Thyroid gland (tissue), 4 donors: ENCODE data around the gene CPPED1. TPM values are rescaled to one million over a fixed set of nuclear protein-coding genes. Genes with fewer than 3 reads are reported as not detected.

Experiments used
- DNase-seq, 2 donors: peaks; one replicate each; pipeline ENCODE4 v3.0.0-alpha.2; 2019
- H3K27ac ChIP-seq, 3 donors: fragments of 200-600 bp; sonication (generic); 1 replicate in 2 of 3; 2 replicates in 1 of 3; pipeline ENCODE4 v1.5.1; 2016 to 2019; ENCODE audit warnings: mild to moderate bottlenecking in 1 of 3, moderate library complexity in 1 of 3
- H3K27me3 ChIP-seq: fragments of 200-600 bp; sonication (generic); one replicate; pipeline ENCODE4 v1.5.1; 2019
- H3K36me3 ChIP-seq, 2 donors: fragments of 200-600 bp; sonication (generic); one replicate each; pipeline ENCODE4 v1.5.1; 2016 to 2019
- H3K4me1 ChIP-seq, 2 donors: fragments of 200-600 bp; sonication (generic); one replicate each; pipeline ENCODE4 v1.5.1; 2017 to 2019
- H3K4me3 ChIP-seq, 3 donors: fragments of 200-600 bp; sonication (generic); replicated peaks in 1 of 3; 1 replicate in 2 of 3; 2 replicates in 1 of 3; pipeline ENCODE4 v1.5.1; 2016; ENCODE audit warnings: mild to moderate bottlenecking in 1 of 3
- H3K9me3 ChIP-seq: fragments of 200-600 bp; sonication (generic); one replicate; pipeline ENCODE4 v1.5.1; 2017
- CTCF ChIP-seq, 6 experiments: fragments of 200-600 bp in 3 of 6; fragments of 450-650 bp in 3 of 6; sonication (generic) in 3 of 6; IDR thresholded peaks; one replicate each; pipeline ENCODE4 v1.5.1; 2016 to 2019; ENCODE audit warnings: antibody characterized with exemption in 6 of 6, mild to moderate bottlenecking in 2 of 6, inconsistent platforms in 1 of 6, moderate library complexity in 1 of 6
- POLR2A ChIP-seq, 2 donors: fragments of 450-650 bp; IDR thresholded peaks; one replicate each; pipeline ENCODE4 v1.6.1; 2017; ENCODE audit warnings: antibody characterized with exemption in 2 of 2, mild to moderate bottlenecking in 2 of 2, moderate library complexity in 1 of 2
- WGBS, 2 donors: methylation state at CpG; one replicate each; pipeline ENCODE4 v1.1.5; 2017; 5-methylcytosine and 5-hydroxymethylcytosine counted together
- intact Hi-C: fragments of 100-400 bp; cut with DNase I; formaldehyde crosslinking; loops from one replicate; pipeline ENCODE4 v1.15.1; 2023
- total RNA-seq, 4 donors: library from RNA; depleted of rRNA; stranded (reverse); fragments of >200 nt; gene quantifications; one replicate each; pipeline ENCODE4 v1.2.3, GENCODE V29; 2016

CPPED1 gene
- total RNA-seq, 4 donors from 2014 or later = 8.5 to 17.8 (median 16.8) TPM

- DNase-seq = no peak
- intact Hi-C loops = no loop called here
These were observed 56.4 kb downstream of the CPPED1 start for GRCh38 chr16:12747261-12747660.

GRCh38 chr16:12744860-12745259, 58.8 kb downstream of the CPPED1 start:
- H3K4me1 ChIP-seq = peaks cover 0 to 5% of the 10 kb centered on the region in 2 donors
- TF ChIP-seq POLR2A (IDR thresholded peaks at IDR 0.05) = no peak
- TF ChIP-seq CTCF (IDR thresholded peaks at IDR 0.05) = no peak
- no peaks in the 10 kb centered on the region for H3K9me3 ChIP-seq
- intact Hi-C loops = no loop called here
- no peak overlapping the region for H3K4me3 ChIP-seq
- H3K27me3 ChIP-seq = no peaks in the 10 kb centered on the region
- no peaks in the 10 kb centered on the region for H3K36me3 ChIP-seq
- H3K27ac ChIP-seq = no peak overlapping the region
- WGBS, 2 donors = 96 to 98% methylated on average over 4 of the region's 4 CpGs
- no peak for DNase-seq

More at GRCh38 chr16:12747261-12747660, 56.4 kb downstream of the CPPED1 start:
- no peak for TF ChIP-seq CTCF (IDR thresholded peaks at IDR 0.05)
- TF ChIP-seq POLR2A (IDR thresholded peaks at IDR 0.05) = no peak
- Histone ChIP-seq H3K27ac (no peak overlapping the region), H3K4me3 (no peak overlapping the region), H3K4me1 (no peaks in the 10 kb centered on the region), H3K27me3 (no peaks in the 10 kb centered on the region), H3K9me3 (no peaks in the 10 kb centered on the region), H3K36me3 (no peaks in the 10 kb centered on the region)
- WGBS, 2 donors = 90 to 93% methylated on average over 2 of the region's 2 CpGs

- H3K9me3 ChIP-seq = no peaks in the 10 kb centered on the region
- H3K4me3 ChIP-seq = no peak overlapping the region
- TF ChIP-seq CTCF (IDR thresholded peaks at IDR 0.05) (no peak), POLR2A (IDR thresholded peaks at IDR 0.05) (no peak)
- H3K4me1 ChIP-seq = peaks cover 0 to 5% of the 10 kb centered on the region in 2 donors
- DNase-seq = no peak
- intact Hi-C loops = no loop called here
- H3K27ac ChIP-seq = no peak overlapping the region
- no peaks in the 10 kb centered on the region for H3K36me3 ChIP-seq
- no peaks in the 10 kb centered on the region for H3K27me3 ChIP-seq
- 84 to 87% methylated on average over 4 of the region's 4 CpGs for WGBS, 2 donors
These were observed 60.9 kb downstream of the CPPED1 start for GRCh38 chr16:12742741-12743140.

- TF ChIP-seq POLR2A (IDR thresholded peaks at IDR 0.05) (no peak), CTCF (IDR thresholded peaks at IDR 0.05) (no peak)
- DNase-seq = peak in 1 of 2 donors; percentile 8
- intact Hi-C loops = no loop called here
- no peak overlapping the region for H3K4me3 ChIP-seq
- H3K9me3 ChIP-seq = no peaks in the 10 kb centered on the region
- no peaks in the 10 kb centered on the region for H3K27me3 ChIP-seq
- WGBS, 2 donors = 62 to 69% methylated on average over 6 of the region's 6 CpGs
- H3K27ac ChIP-seq = no peak overlapping the region
- H3K4me1 ChIP-seq = peaks cover 0 to 5% of the 10 kb centered on the region in 2 donors
- no peaks in the 10 kb centered on the region for H3K36me3 ChIP-seq
These were observed 62.6 kb downstream of the CPPED1 start for GRCh38 chr16:12740986-12741610.

- intact Hi-C loops = no loop called here
- H3K27ac ChIP-seq = no peak overlapping the region
- H3K36me3 ChIP-seq = no peaks in the 10 kb centered on the region
- H3K9me3 ChIP-seq = no peaks in the 10 kb centered on the region
- no peak for DNase-seq
- TF ChIP-seq CTCF (IDR thresholded peaks at IDR 0.05) (no peak), POLR2A (IDR thresholded peaks at IDR 0.05) (no peak)
- H3K4me1 ChIP-seq = peaks cover 0 to 5% of the 10 kb centered on the region in 2 donors
- H3K27me3 ChIP-seq = no peaks in the 10 kb centered on the region
- 96 to 97% methylated on average over 3 of the region's 3 CpGs for WGBS, 2 donors
- H3K4me3 ChIP-seq = no peak overlapping the region
These were observed 63.9 kb downstream of the CPPED1 start for GRCh38 chr16:12739738-12740137.
